Measurements from ENCODE around the gene STEAP1B. TPM values are rescaled to one million over a fixed set of nuclear protein-coding genes. Genes with fewer than 3 reads are reported as not detected.
A peak's percentile ranks its signal among the peaks of the same experiment; 100 is the strongest.
"Not testable (repeated sequence)": the region's sequence is repeated elsewhere in the genome, so short reads cannot be mapped to it uniquely, and the experiment has no call there.

The STEAP1B gene
- total RNA-seq, 1 donor = 38.6 TPM

DNA sequence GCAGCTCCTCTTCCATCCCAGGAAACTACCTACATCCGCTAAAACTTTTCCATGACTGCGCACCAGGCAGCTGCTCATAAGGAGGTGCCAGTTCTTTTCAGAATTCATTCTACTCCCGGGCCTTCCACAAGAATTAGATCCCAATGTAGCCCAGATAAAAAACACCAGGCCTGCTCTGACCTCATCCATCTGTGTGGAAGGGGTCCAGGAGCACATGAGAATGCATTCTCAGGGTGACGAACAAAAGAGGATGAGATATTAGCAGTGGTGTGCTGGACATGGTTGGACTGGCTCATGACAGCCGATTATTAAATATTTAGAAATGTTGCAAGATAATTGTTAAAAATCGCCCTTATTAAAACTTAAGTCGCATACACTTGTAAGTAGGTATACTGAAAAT lies 43.2 kb upstream of the STEAP1B start:
- TF ChIP-seq, protein P1, sequence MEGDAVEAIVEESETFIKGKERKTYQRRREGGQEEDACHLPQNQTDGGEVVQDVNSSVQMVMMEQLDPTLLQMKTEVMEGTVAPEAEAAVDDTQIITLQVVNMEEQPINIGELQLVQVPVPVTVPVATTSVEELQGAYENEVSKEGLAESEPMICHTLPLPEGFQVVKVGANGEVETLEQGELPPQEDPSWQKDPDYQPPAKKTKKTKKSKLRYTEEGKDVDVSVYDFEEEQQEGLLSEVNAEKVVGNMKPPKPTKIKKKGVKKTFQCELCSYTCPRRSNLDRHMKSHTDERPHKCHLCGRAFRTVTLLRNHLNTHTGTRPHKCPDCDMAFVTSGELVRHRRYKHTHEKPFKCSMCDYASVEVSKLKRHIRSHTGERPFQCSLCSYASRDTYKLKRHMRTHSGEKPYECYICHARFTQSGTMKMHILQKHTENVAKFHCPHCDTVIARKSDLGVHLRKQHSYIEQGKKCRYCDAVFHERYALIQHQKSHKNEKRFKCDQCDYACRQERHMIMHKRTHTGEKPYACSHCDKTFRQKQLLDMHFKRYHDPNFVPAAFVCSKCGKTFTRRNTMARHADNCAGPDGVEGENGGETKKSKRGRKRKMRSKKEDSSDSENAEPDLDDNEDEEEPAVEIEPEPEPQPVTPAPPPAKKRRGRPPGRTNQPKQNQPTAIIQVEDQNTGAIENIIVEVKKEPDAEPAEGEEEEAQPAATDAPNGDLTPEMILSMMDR (IDR thresholded peaks at IDR 0.05; ENCODE audit: insufficient read depth, low read length) = no peak
- DNase-seq (ENCODE audit: low read depth) = no peak
- no peak overlapping the region for H3K4me3 ChIP-seq (ENCODE audit: low read depth, low read length)

DNA sequence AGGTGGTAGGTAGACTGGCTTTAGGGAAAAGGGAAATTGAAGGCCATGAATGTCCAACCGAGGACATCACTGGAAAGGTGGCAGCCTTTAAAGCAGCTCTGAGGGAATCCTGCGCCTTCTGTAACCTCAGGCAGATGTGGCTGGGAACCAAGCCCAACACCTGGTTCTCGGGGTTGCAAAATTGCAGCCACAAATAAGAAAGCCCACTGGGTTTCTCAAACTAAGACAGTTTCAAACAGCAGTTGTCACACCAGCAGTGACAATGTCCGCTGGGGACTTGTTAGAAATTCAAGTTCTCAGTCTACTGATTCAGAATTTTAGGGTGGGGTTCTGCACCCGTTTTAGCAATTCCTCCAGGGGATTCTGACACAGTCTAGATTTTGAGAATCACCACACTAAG lies 42.7 kb upstream of the STEAP1B start:
- TF ChIP-seq, protein P1 (IDR thresholded peaks at IDR 0.05; ENCODE audit: insufficient read depth, low read length) = no peak
- no peak overlapping the region for H3K4me3 ChIP-seq (ENCODE audit: low read depth, low read length)
- no peak for DNase-seq (ENCODE audit: low read depth)

DNA sequence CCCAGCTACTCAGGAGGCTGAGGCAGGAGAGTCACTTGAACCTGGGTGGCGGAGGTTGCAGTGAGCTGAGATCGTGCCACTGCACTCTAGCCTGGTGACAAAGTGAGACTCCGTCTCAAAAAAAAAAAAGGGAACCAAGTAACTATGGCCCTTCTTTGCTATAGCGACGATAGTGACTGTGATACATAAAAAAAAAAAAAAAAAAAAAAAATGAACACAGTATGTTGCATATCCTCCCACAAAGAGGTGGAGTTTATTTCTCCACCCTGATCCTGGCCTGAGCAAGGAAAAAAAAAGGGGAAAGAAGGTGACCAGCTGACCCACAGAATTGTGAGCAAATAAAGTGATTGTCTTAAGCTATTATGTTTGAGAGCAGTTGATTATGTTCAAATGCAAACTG lies 42.3 kb upstream of the STEAP1B start:
- TF ChIP-seq, protein P1 (IDR thresholded peaks at IDR 0.05; ENCODE audit: insufficient read depth, low read length) = no peak
- no peak for DNase-seq (ENCODE audit: low read depth)
- no peak overlapping the region for H3K4me3 ChIP-seq (ENCODE audit: low read depth, low read length)

DNA sequence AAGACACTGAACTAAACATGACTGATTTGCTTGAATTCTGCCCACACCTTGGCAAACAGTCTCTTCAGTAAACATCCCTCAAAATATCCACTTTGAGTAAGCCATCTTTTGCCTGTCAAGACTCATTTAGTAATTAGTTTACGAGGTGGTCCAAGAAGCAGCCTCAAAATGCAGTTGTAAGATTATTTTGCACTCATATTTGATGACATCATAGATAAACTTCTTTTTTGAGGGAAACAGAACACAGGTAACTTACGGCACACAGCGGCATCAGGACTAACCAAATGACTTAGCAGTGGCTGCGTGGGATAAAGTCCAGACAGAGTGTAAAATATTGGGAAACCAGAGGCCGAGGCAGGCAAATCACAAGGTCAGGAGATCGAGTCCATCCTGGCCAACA lies 41.8 kb upstream of the STEAP1B start:
- TF ChIP-seq, protein P1 (IDR thresholded peaks at IDR 0.05; ENCODE audit: insufficient read depth, low read length) = no peak
- H3K4me3 ChIP-seq (ENCODE audit: low read depth, low read length) = no peak overlapping the region
- DNase-seq (ENCODE audit: low read depth) = no peak

DNA sequence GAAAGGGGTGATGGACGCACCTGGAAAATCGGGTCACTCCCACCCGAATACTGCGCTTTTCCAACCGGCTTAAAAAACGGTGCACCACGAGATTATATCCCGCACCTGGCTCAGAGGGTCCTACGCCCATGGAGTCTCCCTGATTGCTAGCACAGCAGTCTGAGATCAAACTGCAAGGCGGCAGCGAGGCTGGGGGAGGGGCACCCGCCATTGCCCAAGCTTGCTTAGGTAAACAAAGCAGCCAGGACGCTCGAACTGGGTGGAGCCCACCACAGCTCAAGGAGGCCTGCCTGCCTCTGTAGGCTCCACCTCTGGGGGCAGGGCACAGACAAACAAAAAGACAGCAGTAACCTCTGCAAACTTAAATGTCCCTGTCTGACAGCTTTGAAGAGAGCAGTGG lies 28.5 kb upstream of the STEAP1B start:
- H3K4me3 ChIP-seq (ENCODE audit: low read depth, low read length); DNase-seq (ENCODE audit: low read depth): not testable (repeated sequence)

GRCh38 chr7:22524353-22524947 lies 24.5 kb upstream of the STEAP1B start:
- not testable (repeated sequence) for DNase-seq (ENCODE audit: low read depth); H3K4me3 ChIP-seq (ENCODE audit: low read depth, low read length)

DNA sequence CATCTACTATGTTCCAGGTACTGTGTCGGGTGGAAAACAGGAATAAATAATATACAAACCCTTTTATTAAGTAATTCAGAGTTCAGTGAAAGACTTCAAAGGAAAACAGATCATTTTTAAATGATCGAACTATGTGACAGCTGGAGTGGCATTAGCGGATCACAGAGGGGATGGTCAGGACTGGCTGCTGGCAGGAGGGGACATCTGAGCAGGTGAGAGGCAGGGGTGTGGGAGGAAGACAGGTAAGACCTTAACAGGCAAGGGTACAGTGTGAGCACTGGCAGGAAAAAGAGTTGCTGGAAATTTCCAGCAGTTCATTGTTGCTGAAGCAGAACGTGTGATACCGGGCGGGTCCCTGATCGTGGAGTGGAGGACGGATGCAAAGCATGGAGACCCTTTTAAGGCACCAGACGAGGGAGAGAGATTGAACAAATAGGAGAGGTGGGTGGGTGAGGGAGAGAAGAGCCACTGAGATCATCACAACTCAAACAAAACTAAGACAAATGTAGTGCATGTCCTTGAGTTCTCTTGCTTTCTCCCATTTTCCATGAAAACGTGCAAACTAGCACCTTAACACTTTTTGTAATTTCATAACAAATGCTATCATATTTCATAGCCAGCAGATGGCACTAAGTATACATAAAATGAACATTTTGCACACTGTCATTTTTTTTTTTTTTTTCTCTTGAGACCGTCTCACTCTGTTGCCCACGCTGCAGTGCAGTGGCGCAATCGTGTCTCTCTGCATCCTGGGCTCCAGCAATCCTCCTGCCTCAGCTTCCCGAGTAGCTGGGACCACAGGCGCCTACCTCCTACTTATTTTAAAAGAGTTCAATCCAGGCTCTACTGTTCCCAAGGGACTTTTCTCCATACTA lies 23.7 kb upstream of the STEAP1B start:
- TF ChIP-seq, protein P1 (IDR thresholded peaks at IDR 0.05; ENCODE audit: insufficient read depth, low read length) = peak; percentile 10

DNA sequence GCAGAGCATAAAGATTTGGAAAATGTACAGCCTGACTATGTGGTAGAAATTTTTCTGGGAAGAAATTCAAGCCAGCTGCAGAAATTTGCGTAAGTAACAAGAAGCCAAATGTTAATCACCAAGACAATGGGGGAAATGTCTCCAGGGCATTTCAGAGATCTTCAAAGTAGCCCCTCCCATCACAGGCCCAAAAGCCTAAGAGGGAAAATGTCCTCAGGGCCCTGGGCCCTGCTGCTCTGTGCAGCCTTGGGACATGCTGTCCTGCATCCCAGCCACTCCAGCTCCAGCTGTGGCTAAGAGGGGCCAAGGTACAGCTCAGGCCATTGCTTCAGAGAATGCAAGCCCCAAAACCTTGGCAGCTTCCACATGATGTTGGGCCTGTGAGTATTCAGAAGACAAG lies 19.6 kb upstream of the STEAP1B start:
- not testable (repeated sequence) for H3K4me3 ChIP-seq (ENCODE audit: low read depth, low read length); DNase-seq (ENCODE audit: low read depth)

More for the DNA sequence above, 23.7 kb upstream of the STEAP1B start:
- not testable (repeated sequence) for H3K4me3 ChIP-seq (ENCODE audit: low read depth, low read length)
- peak; percentile 72 for DNase-seq (ENCODE audit: low read depth)

DNA sequence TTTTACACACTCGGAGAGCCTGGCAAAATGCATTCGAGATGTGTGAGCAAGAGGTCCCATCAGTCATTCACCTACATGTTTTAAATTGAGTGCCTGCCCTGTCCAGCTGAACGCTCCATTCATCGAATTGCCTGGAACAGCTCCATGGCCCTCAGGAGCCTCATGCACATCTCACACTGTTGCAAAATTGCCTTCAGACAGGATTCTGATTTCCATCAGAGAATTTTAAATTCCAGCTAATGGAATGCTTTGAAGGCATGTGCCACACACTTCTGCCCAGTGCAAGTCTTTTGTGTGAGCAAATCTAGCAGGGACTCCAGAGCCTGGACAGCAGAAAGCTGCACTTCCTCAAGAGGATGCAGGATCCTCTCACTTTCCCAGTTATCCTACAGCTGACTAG lies 17.0 kb upstream of the STEAP1B start:
- DNase-seq (ENCODE audit: low read depth); H3K4me3 ChIP-seq (ENCODE audit: low read depth, low read length): not testable (repeated sequence)

GRCh38 chr7:22514963-22515362 lies 15.0 kb upstream of the STEAP1B start:
- not testable (repeated sequence) for DNase-seq (ENCODE audit: low read depth); H3K4me3 ChIP-seq (ENCODE audit: low read depth, low read length)

- not testable (repeated sequence) for H3K4me3 ChIP-seq (ENCODE audit: low read depth, low read length)
Observed at GRCh38 chr7:22507320-22507719, 7.3 kb upstream of the STEAP1B start.

GRCh38 chr7:22506316-22507020 lies 6.5 kb upstream of the STEAP1B start:
- not testable (repeated sequence) for H3K4me3 ChIP-seq (ENCODE audit: low read depth, low read length); DNase-seq (ENCODE audit: low read depth)

More at GRCh38 chr7:22507320-22507719, 7.3 kb upstream of the STEAP1B start:
- not testable (repeated sequence) for DNase-seq (ENCODE audit: low read depth)
